ENCODE data around the gene UPF1.

The UPF1 gene

DNA sequence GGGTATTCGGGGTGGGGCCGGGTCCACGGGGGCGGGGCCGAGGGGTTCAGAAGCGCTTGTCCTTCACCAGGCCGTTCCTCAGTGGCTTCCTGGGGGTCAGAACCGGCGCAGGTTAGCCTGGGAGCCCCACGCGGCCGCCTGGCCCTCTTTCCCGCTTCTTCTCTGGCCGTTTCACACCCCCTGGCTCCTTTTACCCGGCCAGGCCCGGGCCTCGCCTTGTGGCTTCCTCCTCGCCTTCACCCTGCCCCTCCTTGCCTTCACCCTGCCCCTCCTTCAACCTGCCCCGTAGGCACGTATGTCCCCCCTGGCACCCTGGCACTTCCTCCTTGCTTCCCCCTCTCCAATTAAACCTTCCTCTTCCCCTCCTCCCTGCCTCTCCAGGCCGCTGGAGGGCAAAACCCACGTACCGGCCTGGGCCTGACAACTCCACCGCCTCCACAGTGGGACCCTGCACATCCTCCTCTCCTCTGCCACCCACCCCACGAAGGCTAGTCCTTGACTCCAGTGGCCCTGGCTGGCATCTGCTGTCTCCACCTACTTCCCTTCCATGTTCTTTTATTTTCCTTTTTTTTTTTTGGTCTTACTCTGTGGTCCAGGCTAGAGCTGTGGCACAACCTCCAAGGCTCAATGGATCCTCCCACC is 38.9 kb downstream of the UPF1 start:
- Histone ChIP-seq H3K4me1 (ENCODE audit: control extremely low read depth in 1 of 4, control insufficient read depth in 4 of 4, insufficient read depth in 4 of 4, low read length in 3 of 4) (peaks cover 0 to 17% (median 6%) of the 10 kb centered on the region in 4 experiments), H3K27me3 (replicated peaks in 2 of 5; ENCODE audit: control insufficient read depth in 4 of 5, insufficient read depth in 5 of 5, low read length in 4 of 5) (peaks cover 0 to 34% (median 5%) of the 10 kb centered on the region in 5 experiments), H3K36me3 (ENCODE audit: control insufficient read depth in 4 of 4, insufficient read depth in 4 of 4, low read length in 3 of 4) (peaks cover 0 to 29% (median 20%) of the 10 kb centered on the region in 4 experiments), H3K9me3 (ENCODE audit: control extremely low read depth in 1 of 5, control insufficient read depth in 4 of 5, insufficient read depth in 2 of 5, low read depth in 1 of 5, low read length in 4 of 5) (no peaks in the 10 kb centered on the region), H3K27ac (ENCODE audit: insufficient read depth in 1 of 2, low read depth in 1 of 2, low read length in 2 of 2, poor library complexity in 1 of 2, severe bottlenecking in 2 of 2) (no peak overlapping the region), H3K4me3 (ENCODE audit: control insufficient read depth in 1 of 7, extremely low read depth in 1 of 7, insufficient read depth in 4 of 7, low read depth in 2 of 7, low read length in 6 of 7) (no peak overlapping the region)
- peak in 2 of 3 donors; percentile 48 to 60 for DNase-seq
- ChIA-PET POLR2A (no interaction called here), CTCF (interaction anchor here (1.0 to 1.7 kb wide), 2 partner anchors 23 to 44 kb away, joined by 3 to 4 read pairs; no protein-coding TSS in a partner anchor)
- WGBS (ENCODE audit: insufficient coverage) = 5% methylated on average over 24 of the region's 25 CpGs

DNA sequence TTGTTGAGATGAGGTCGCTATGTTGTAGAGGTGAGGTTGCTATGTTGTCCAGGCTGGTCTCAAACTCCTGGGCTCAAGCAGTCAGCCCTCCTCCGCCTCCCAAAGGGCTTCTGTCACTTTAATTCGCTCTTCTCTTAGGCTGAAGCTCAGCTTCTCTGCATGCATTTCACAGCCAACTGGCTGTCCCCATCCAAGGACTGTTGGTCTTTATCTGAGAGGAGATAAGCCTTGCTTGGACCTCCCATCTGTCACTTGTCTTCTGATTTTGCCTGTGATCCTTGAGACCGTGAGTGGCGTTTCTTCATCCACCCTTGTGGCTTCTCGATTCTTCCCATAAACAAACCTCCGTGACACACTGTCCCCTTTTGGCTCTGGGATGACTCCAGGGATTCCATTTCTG is 39.8 kb downstream of the UPF1 start:
- H3K27ac ChIP-seq (ENCODE audit: insufficient read depth in 1 of 2, low read depth in 1 of 2, low read length in 2 of 2, poor library complexity in 1 of 2, severe bottlenecking in 2 of 2) = no peak overlapping the region
- H3K36me3 ChIP-seq (ENCODE audit: control insufficient read depth in 4 of 4, insufficient read depth in 4 of 4, low read length in 3 of 4) = peaks cover 0 to 20% (median 15%) of the 10 kb centered on the region in 4 experiments
- H3K27me3 ChIP-seq (replicated peaks in 2 of 5; ENCODE audit: control insufficient read depth in 4 of 5, insufficient read depth in 5 of 5, low read length in 4 of 5) = peaks cover 0 to 34% (median 5%) of the 10 kb centered on the region in 5 experiments
- CTCF ChIA-PET = interaction anchor here (0.9 to 1.7 kb wide), 4 partner anchors 8 to 43 kb away, joined by 3 to 4 read pairs (median 3); partner anchors contain the start of gene CERS1
- H3K9me3 ChIP-seq (ENCODE audit: control extremely low read depth in 1 of 5, control insufficient read depth in 4 of 5, insufficient read depth in 2 of 5, low read depth in 1 of 5, low read length in 4 of 5) = no peaks in the 10 kb centered on the region
- peaks cover 0 to 17% (median 6%) of the 10 kb centered on the region in 4 experiments for H3K4me1 ChIP-seq (ENCODE audit: control extremely low read depth in 1 of 4, control insufficient read depth in 4 of 4, insufficient read depth in 4 of 4, low read length in 3 of 4)
- no peak for DNase-seq
- WGBS (ENCODE audit: insufficient coverage) = 94% methylated on average over 3 of the region's 7 CpGs
- H3K4me3 ChIP-seq (ENCODE audit: control insufficient read depth in 1 of 7, extremely low read depth in 1 of 7, insufficient read depth in 4 of 7, low read depth in 2 of 7, low read length in 6 of 7) = no peak overlapping the region
- POLR2A ChIA-PET = no interaction called here

DNA sequence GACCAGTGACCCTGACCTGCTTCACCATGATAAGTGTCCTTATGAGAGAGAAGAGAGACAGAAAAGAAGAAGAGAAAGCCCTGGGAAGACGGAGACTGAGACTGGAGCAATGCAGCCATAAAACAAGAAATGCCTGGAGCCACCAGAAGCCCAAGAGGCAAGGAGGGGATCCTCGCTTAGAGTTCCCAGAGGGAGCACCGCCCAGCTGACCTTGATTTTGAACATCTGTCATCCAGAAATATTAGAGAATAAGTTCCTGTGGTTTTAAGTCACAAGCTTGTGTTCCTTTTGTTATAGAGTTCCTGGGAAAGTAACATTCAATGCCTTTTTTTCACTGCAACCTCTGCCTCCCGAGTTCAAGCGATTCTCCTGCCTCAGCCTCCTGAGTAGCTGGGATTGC is 44.0 kb downstream of the UPF1 start:
- Histone ChIP-seq H3K27ac (ENCODE audit: insufficient read depth in 1 of 2, low read depth in 1 of 2, low read length in 2 of 2, poor library complexity in 1 of 2, severe bottlenecking in 2 of 2) (no peak overlapping the region), H3K27me3 (replicated peaks in 2 of 5; ENCODE audit: control insufficient read depth in 4 of 5, insufficient read depth in 5 of 5, low read length in 4 of 5) (peaks cover 0 to 8% (median 2%) of the 10 kb centered on the region in 5 experiments), H3K36me3 (ENCODE audit: control insufficient read depth in 4 of 4, insufficient read depth in 4 of 4, low read length in 3 of 4) (no peaks in the 10 kb centered on the region), H3K4me1 (ENCODE audit: control extremely low read depth in 1 of 4, control insufficient read depth in 4 of 4, insufficient read depth in 4 of 4, low read length in 3 of 4) (peaks cover 0 to 2% (median under 1%) of the 10 kb centered on the region in 4 experiments), H3K9me3 (ENCODE audit: control extremely low read depth in 1 of 5, control insufficient read depth in 4 of 5, insufficient read depth in 2 of 5, low read depth in 1 of 5, low read length in 4 of 5) (peaks cover 0 to 5% (median 0%) of the 10 kb centered on the region in 5 experiments), H3K4me3 (ENCODE audit: control insufficient read depth in 1 of 7, extremely low read depth in 1 of 7, insufficient read depth in 4 of 7, low read depth in 2 of 7, low read length in 6 of 7) (no peak overlapping the region)
- CTCF ChIA-PET = interaction anchor here (1.2 to 2.8 kb wide), 4 partner anchors 9 to 30 kb away, joined by 4 to 11 read pairs (median 4); no protein-coding TSS in a partner anchor
- POLR2A ChIA-PET = no interaction called here
- 90% methylated on average over 2 of the region's 5 CpGs for whole genome bisulfite sequencing (ENCODE audit: insufficient coverage)
- DNase-seq = no peak

DNA sequence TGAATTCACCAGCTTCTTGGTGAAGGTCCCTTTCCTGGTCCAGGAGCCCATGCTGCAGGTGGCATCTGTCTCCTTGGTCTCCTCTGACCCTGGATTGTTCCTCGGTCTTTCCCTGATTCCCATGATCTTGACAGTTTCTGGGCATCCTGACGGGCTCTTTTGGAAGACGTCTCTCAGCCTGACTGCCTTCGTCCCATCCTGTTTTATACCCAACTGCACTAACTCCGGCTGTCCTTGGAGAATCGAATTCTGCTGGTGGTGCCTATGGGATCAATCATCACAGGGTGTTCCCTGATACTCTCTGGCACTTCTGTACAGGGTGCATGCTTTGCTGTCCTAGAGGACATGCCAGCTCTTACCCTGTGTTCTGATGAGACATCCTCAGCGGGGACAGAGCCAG is 45.1 kb downstream of the UPF1 start:
- ChIA-PET POLR2A (interaction anchor here (0.7 kb wide), 1 partner anchor 234 kb away, joined by 3 read pairs; no protein-coding TSS in a partner anchor), CTCF (interaction anchor here (0.7 to 2.8 kb wide), 5 partner anchors 10 to 30 kb away, joined by 3 to 11 read pairs (median 5); no protein-coding TSS in a partner anchor)
- Histone ChIP-seq H3K27ac (ENCODE audit: insufficient read depth in 1 of 2, low read depth in 1 of 2, low read length in 2 of 2, poor library complexity in 1 of 2, severe bottlenecking in 2 of 2) (no peak overlapping the region), H3K4me3 (ENCODE audit: control insufficient read depth in 1 of 7, extremely low read depth in 1 of 7, insufficient read depth in 4 of 7, low read depth in 2 of 7, low read length in 6 of 7) (no peak overlapping the region), H3K4me1 (ENCODE audit: control extremely low read depth in 1 of 4, control insufficient read depth in 4 of 4, insufficient read depth in 4 of 4, low read length in 3 of 4) (no peaks in the 10 kb centered on the region), H3K27me3 (replicated peaks in 2 of 5; ENCODE audit: control insufficient read depth in 4 of 5, insufficient read depth in 5 of 5, low read length in 4 of 5) (no peaks in the 10 kb centered on the region), H3K9me3 (ENCODE audit: control extremely low read depth in 1 of 5, control insufficient read depth in 4 of 5, insufficient read depth in 2 of 5, low read depth in 1 of 5, low read length in 4 of 5) (peaks cover 0 to 5% (median 0%) of the 10 kb centered on the region in 5 experiments), H3K36me3 (ENCODE audit: control insufficient read depth in 4 of 4, insufficient read depth in 4 of 4, low read length in 3 of 4) (no peaks in the 10 kb centered on the region)
- WGBS (ENCODE audit: insufficient coverage) = 94% methylated on average over 7 of the region's 7 CpGs
- no peak for DNase-seq

DNA sequence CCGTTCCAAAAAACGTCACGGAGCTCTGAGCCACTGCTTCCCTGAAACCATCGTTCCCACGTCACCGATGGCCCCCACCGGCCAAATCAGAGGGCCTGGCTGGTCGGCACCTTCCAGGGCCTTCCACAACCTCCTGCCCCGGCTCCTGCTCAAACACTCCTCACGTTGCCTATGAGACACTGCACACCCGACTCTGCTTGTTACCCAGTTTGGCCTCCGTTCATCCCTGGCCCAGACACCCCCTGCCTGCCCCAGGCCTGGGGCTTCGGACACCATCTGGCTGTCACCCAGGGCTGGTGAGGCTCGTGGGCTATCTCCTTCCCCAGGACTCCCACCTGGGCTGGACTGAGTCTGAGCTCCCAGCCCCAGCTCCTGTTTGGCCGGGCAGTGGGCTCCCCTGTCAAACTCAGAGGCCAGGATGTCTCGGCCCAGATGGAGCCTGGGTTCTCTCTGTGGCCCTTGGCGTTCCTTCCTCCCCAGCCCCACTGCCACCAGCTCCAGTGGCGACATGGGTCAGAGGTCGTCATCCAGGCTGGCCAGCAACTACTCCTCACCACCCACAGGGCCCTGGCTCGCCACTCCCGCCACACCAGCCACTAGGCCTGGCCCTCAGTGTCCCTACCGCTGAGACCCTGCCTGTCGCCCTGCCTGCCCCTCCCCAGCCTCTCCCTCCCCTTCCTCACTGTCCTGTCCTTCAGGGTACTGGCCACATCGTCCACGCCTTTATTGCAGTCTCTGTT is 46.5 kb downstream of the UPF1 start:
- Histone ChIP-seq H3K4me1 (ENCODE audit: control extremely low read depth in 1 of 4, control insufficient read depth in 4 of 4, insufficient read depth in 4 of 4, low read length in 3 of 4) (no peaks in the 10 kb centered on the region), H3K27me3 (replicated peaks in 2 of 5; ENCODE audit: control insufficient read depth in 4 of 5, insufficient read depth in 5 of 5, low read length in 4 of 5) (no peaks in the 10 kb centered on the region), H3K36me3 (ENCODE audit: control insufficient read depth in 4 of 4, insufficient read depth in 4 of 4, low read length in 3 of 4) (no peaks in the 10 kb centered on the region), H3K9me3 (ENCODE audit: control extremely low read depth in 1 of 5, control insufficient read depth in 4 of 5, insufficient read depth in 2 of 5, low read depth in 1 of 5, low read length in 4 of 5) (peaks cover 0 to 5% (median 0%) of the 10 kb centered on the region in 5 experiments), H3K4me3 (ENCODE audit: control insufficient read depth in 1 of 7, extremely low read depth in 1 of 7, insufficient read depth in 4 of 7, low read depth in 2 of 7, low read length in 6 of 7) (no peak overlapping the region), H3K27ac (ENCODE audit: insufficient read depth in 1 of 2, low read depth in 1 of 2, low read length in 2 of 2, poor library complexity in 1 of 2, severe bottlenecking in 2 of 2) (no peak overlapping the region)
- ChIA-PET CTCF (interaction anchor here (1.1 to 1.3 kb wide), 3 partner anchors 12 to 30 kb away, joined by 3 to 5 read pairs (median 4); no protein-coding TSS in a partner anchor), POLR2A (no interaction called here)
- 98% methylated on average over 22 of the region's 25 CpGs for WGBS (ENCODE audit: insufficient coverage)
- DNase-seq = no peak

DNA sequence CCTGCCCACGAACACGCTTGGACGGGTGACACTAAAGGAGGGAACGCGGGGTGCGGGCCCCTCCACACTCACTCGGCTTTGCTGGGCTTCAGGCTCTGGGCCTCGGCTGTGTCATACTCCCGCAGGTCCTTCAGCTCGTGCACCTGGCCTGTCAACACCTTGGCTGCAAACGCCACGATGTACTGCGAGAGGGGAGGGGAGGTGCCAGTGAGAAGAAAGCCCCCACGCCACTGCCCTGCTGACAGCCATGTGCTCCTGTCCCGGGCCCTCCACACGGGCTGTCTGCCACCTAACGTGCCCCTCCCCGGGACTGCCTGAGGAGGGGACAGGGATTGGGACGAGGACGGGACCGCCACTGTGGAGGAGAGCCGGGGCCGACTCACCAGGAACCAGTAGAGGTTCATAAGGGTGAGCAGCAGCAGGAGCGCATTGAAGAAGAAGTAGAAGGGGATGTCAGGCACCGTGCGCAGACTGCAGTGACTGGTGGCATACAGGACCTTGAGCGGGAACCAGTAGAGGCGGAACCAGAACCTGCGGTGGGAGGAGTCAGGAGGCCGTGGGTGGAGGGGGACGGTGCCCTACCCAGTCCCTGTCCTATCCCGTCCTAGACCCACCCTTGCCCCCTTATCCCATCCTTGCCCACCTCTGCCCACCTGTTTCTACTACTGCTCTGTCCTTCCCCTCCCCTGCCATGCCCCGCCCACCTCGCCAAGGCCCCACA is 47.3 kb downstream of the UPF1 start:
- H3K36me3 ChIP-seq (ENCODE audit: control insufficient read depth in 4 of 4, insufficient read depth in 4 of 4, low read length in 3 of 4) = no peaks in the 10 kb centered on the region
- H3K4me3 ChIP-seq (ENCODE audit: control insufficient read depth in 1 of 7, extremely low read depth in 1 of 7, insufficient read depth in 4 of 7, low read depth in 2 of 7, low read length in 6 of 7) = no peak overlapping the region
- ChIA-PET CTCF (interaction anchor here (1.3 kb wide), 1 partner anchor 12 kb away, joined by 4 read pairs; no protein-coding TSS in a partner anchor), POLR2A (no interaction called here)
- H3K27me3 ChIP-seq (replicated peaks in 2 of 5; ENCODE audit: control insufficient read depth in 4 of 5, insufficient read depth in 5 of 5, low read length in 4 of 5) = no peaks in the 10 kb centered on the region
- no peak overlapping the region for H3K27ac ChIP-seq (ENCODE audit: insufficient read depth in 1 of 2, low read depth in 1 of 2, low read length in 2 of 2, poor library complexity in 1 of 2, severe bottlenecking in 2 of 2)
- no peak for DNase-seq
- peaks cover 0 to 5% (median 0%) of the 10 kb centered on the region in 5 experiments for H3K9me3 ChIP-seq (ENCODE audit: control extremely low read depth in 1 of 5, control insufficient read depth in 4 of 5, insufficient read depth in 2 of 5, low read depth in 1 of 5, low read length in 4 of 5)
- no peaks in the 10 kb centered on the region for H3K4me1 ChIP-seq (ENCODE audit: control extremely low read depth in 1 of 4, control insufficient read depth in 4 of 4, insufficient read depth in 4 of 4, low read length in 3 of 4)
- WGBS (ENCODE audit: insufficient coverage) = 97% methylated on average over 29 of the region's 34 CpGs
